ENCODE measurements around the gene LGALS3BP. TPM values are rescaled to one million over a fixed set of nuclear protein-coding genes. Genes with fewer than 3 reads are reported as not detected.

LGALS3BP gene
- total and polyA plus RNA-seq, 2 of the 8 experiments (the other 6 are each of a cell fraction or from before 2014, with no cell fraction given), result 56.1 to 61.6 TPM

- TF ChIP-seq PHF8 (conservative IDR thresholded peaks at IDR 0.05; ENCODE audit: low read depth, low read length) (no peak), KDM4A (IDR thresholded peaks at IDR 0.05; ENCODE audit: low read depth, low read length, severe bottlenecking) (no peak)
These were observed 1.5 kb upstream of the LGALS3BP start (continued) for GRCh38 chr17:78981010-78981888.

All from H1 (cell line).